ENCODE results near the gene PIGX. TPM values are rescaled to one million over a fixed set of nuclear protein-coding genes. Genes with fewer than 3 reads are reported as not detected.

The PIGX gene
- total RNA-seq, 1 donor from 2014 or later, result 61.4 TPM

DNA sequence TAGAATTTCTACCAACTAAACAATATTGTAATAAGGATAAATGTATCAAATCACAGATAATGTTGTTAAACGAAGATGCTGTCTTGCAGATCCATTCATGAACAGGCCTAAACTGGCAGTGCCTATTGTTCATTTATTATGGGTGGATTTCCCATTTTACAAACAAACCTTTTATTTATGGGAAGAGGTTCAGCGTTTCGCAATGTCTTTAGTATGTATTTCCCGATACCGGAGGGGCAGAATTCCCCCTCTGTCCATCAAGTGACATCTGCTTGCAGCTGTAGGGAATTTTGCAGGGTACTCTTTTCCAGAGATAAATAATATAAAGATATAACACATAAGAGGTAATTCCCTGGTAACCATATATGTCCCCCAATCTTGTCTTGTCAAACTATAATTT lies 5.8 kb upstream of the PIGX start:
- Histone ChIP-seq H3K4me3 (no peak overlapping the region), H3K9ac (no peak overlapping the region), H2AFZ (replicated peaks) (no peak overlapping the region), H3K36me3 (no peaks in the 10 kb centered on the region), H3K79me2 (ENCODE audit: low read depth) (no peaks in the 10 kb centered on the region), H3K27ac (no peak overlapping the region), H3K27me3 (peaks cover 6% of the 10 kb centered on the region), H3F3A (ENCODE audit: low read depth) (peaks cover 3% of the 10 kb centered on the region), H3K4me1 (no peaks in the 10 kb centered on the region), H4K20me1 (ENCODE audit: low read depth) (no peaks in the 10 kb centered on the region), H3K9me3 (ENCODE audit: low read depth) (no peaks in the 10 kb centered on the region), H3K4me2 (no peak overlapping the region)
- Mint-ChIP-seq H3K4me1 (peaks cover 7% of the 10 kb centered on the region), H3K4me3 (no peak overlapping the region), H3K36me3 (peaks cover 5% of the 10 kb centered on the region), H3K27ac (no peak overlapping the region), H3K9me3 (no peaks in the 10 kb centered on the region), H3K27me3 (ENCODE audit: insufficient read depth, low read depth) (no peaks in the 10 kb centered on the region)
- TF ChIP-seq CTCF (IDR thresholded peaks at IDR 0.05) (no peak), EZH2phosphoT487 (IDR thresholded peaks at IDR 0.05) (no peak), EZH2 (IDR thresholded peaks at IDR 0.05) (no peak)
- no peak for DNase-seq (ENCODE audit: low spot score)

DNA sequence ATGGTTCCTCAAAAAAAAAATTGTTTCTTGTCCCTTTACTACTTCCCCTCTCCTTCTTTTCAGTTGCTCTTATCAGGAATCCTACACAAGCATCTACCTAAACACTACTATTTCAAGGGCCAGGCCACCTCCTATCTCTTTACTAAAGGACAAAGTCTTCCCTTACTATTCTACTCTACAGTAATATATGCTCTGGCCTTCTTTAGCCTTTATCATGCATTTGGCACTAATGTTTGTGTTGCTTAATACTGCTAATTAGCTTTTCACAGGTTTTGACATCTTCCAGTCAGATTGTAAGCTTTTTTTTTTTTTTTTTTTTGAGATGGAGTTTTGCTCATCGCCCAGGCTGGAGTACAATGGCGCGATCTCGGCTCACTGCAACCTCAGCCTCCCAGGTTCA lies 5.4 kb upstream of the PIGX start:
- H2AFZ ChIP-seq (replicated peaks), result no peak overlapping the region
- H3K36me3 ChIP-seq, result no peaks in the 10 kb centered on the region
- H3K27me3 ChIP-seq, result peaks cover 9% of the 10 kb centered on the region
- H3K27ac ChIP-seq, result no peak overlapping the region
- no peaks in the 10 kb centered on the region for H3K9me3 ChIP-seq (ENCODE audit: low read depth)
- no peaks in the 10 kb centered on the region for H4K20me1 ChIP-seq (ENCODE audit: low read depth)
- Mint-ChIP-seq H3K27me3 (ENCODE audit: insufficient read depth, low read depth) (no peaks in the 10 kb centered on the region), H3K9me3 (no peaks in the 10 kb centered on the region), H3K4me1 (peaks cover 9% of the 10 kb centered on the region), H3K36me3 (peaks cover 5% of the 10 kb centered on the region), H3K27ac (no peak overlapping the region), H3K4me3 (no peak overlapping the region)
- no peak for TF ChIP-seq CTCF (IDR thresholded peaks at IDR 0.05)
- no peak for TF ChIP-seq EZH2 (IDR thresholded peaks at IDR 0.05)
- TF ChIP-seq EZH2phosphoT487 (IDR thresholded peaks at IDR 0.05), result no peak
- H3K9ac ChIP-seq, result no peak overlapping the region
- no peaks in the 10 kb centered on the region for H3K4me1 ChIP-seq
- H3F3A ChIP-seq (ENCODE audit: low read depth), result peaks cover 7% of the 10 kb centered on the region
- no peak overlapping the region for H3K4me2 ChIP-seq
- no peak overlapping the region for H3K4me3 ChIP-seq
- DNase-seq (ENCODE audit: low spot score), result no peak
- H3K79me2 ChIP-seq (ENCODE audit: low read depth), result no peaks in the 10 kb centered on the region

DNA sequence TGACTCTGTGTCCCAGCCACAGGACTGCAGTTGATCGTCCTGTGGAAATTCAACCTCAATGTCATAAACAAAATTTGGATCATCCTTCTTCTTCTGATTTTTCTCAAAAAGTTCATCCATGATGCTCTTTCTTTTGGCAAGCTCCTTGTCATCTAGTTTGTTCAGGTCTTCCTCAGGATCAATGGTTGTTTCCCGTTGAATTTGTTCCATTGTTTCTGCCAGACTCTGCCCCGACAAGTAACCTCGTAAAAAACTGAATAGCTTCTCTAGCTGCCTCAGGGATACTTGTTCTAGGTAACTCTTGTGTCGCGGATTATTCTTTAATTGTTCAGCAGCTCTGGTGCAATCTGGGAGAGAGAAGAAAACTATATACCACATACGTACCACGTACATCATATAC lies 4.6 kb upstream of the PIGX start:
- no peaks in the 10 kb centered on the region for H3K9me3 ChIP-seq (ENCODE audit: low read depth)
- no peak overlapping the region for H3K4me3 ChIP-seq
- no peak overlapping the region for H3K27ac ChIP-seq
- no peaks in the 10 kb centered on the region for H3K79me2 ChIP-seq (ENCODE audit: low read depth)
- no peaks in the 10 kb centered on the region for H3K27me3 Mint-ChIP-seq (ENCODE audit: insufficient read depth, low read depth)
- H3K4me1 Mint-ChIP-seq, result peaks cover 11% of the 10 kb centered on the region
- no peaks in the 10 kb centered on the region for H3K9me3 Mint-ChIP-seq
- no peak overlapping the region for H2AFZ ChIP-seq (replicated peaks)
- H4K20me1 ChIP-seq (ENCODE audit: low read depth), result no peaks in the 10 kb centered on the region
- peaks cover 10% of the 10 kb centered on the region for H3F3A ChIP-seq (ENCODE audit: low read depth)
- no peak for TF ChIP-seq EZH2 (IDR thresholded peaks at IDR 0.05)
- H3K4me1 ChIP-seq, result no peaks in the 10 kb centered on the region
- no peak overlapping the region for H3K27ac Mint-ChIP-seq
- H3K36me3 Mint-ChIP-seq, result peaks cover 5% of the 10 kb centered on the region
- DNase-seq (ENCODE audit: low spot score), result no peak
- no peaks in the 10 kb centered on the region for H3K36me3 ChIP-seq
- H3K9ac ChIP-seq, result no peak overlapping the region
- peaks cover 9% of the 10 kb centered on the region for H3K27me3 ChIP-seq
- no peak overlapping the region for H3K4me3 Mint-ChIP-seq
- H3K4me2 ChIP-seq, result no peak overlapping the region

- Histone ChIP-seq H3K79me2 (ENCODE audit: low read depth) (peaks cover 5% of the 10 kb centered on the region), H2AFZ (replicated peaks) (no peak overlapping the region), H3K9me3 (ENCODE audit: low read depth) (no peaks in the 10 kb centered on the region), H3K9ac (no peak overlapping the region), H3K4me1 (peaks cover 2% of the 10 kb centered on the region), H3K4me3 (no peak overlapping the region), H3K27me3 (peaks cover 9% of the 10 kb centered on the region), H4K20me1 (ENCODE audit: low read depth) (no peaks in the 10 kb centered on the region), H3F3A (ENCODE audit: low read depth) (peaks cover 17% of the 10 kb centered on the region), H3K27ac (no peak overlapping the region), H3K36me3 (no peaks in the 10 kb centered on the region), H3K4me2 (no peak overlapping the region)
- TF ChIP-seq CTCF (IDR thresholded peaks at IDR 0.05) (no peak), EZH2phosphoT487 (IDR thresholded peaks at IDR 0.05) (no peak), EZH2 (IDR thresholded peaks at IDR 0.05) (no peak)
- peaks cover 17% of the 10 kb centered on the region for H3K4me1 Mint-ChIP-seq
- H3K36me3 Mint-ChIP-seq, result peaks cover 8% of the 10 kb centered on the region
- no peak overlapping the region for H3K4me3 Mint-ChIP-seq
- no peaks in the 10 kb centered on the region for H3K9me3 Mint-ChIP-seq
- no peak overlapping the region for H3K27ac Mint-ChIP-seq
- no peak for DNase-seq (ENCODE audit: low spot score)
- peaks cover 6% of the 10 kb centered on the region for H3K27me3 Mint-ChIP-seq (ENCODE audit: insufficient read depth, low read depth)
These were observed 3.7 kb upstream of the PIGX start for GRCh38 chr3:196708467-196708866.
